Neural progenitor cell (in vitro differentiated cells): ENCODE measurements around the gene CXCL14.

Source experiments
- CTCF ChIP-seq: fragments of 200-600 bp; sonication (generic); IDR thresholded peaks from 2 replicates; pipeline ENCODE4 v1.5.1; 2017; ENCODE audit warnings: antibody characterized with exemption, mild to moderate bottlenecking
- EZH2 ChIP-seq: fragments of 200-600 bp; sonication (generic); IDR thresholded peaks from 2 replicates; pipeline ENCODE4 v1.6.1; 2017; ENCODE audit warnings: antibody characterized with exemption, mild to moderate bottlenecking, moderate library complexity
- EZH2phosphoT487 ChIP-seq: fragments of 200-600 bp; sonication (generic); IDR thresholded peaks from 2 replicates; pipeline ENCODE4 v1.6.1; 2017; ENCODE audit warnings: antibody characterized with exemption

GRCh38 chr5:135600971-135601381 is 22.2 kb upstream of the CXCL14 start:
- TF ChIP-seq CTCF (no peak), EZH2phosphoT487 (no peak), EZH2 (no peak)
